GM19035 (cell line): ENCODE data around the gene AKR7A2.
"Not testable (repeated sequence)": the region's sequence is repeated elsewhere in the genome, so short reads cannot be mapped to it uniquely, and the experiment has no call there.

ENCODE experiments used
- ATAC-seq: cut with Tn5 transposase; IDR thresholded peaks from one replicate; pipeline ENCODE4 v1.9.1; 2021; ENCODE audit not compliant: unreplicated experiment

AKR7A2 gene

GRCh38 chr1:19268445-19268844 lies 43.5 kb downstream of the AKR7A2 start:
- no peak for ATAC-seq

- ATAC-seq, result no peak
These were observed 49.2 kb downstream of the AKR7A2 start for GRCh38 chr1:19262744-19263143.

GRCh38 chr1:19262047-19262446 lies 49.9 kb downstream of the AKR7A2 start:
- ATAC-seq, result no peak

GRCh38 chr1:19260211-19261138 lies 51.5 kb downstream of the AKR7A2 start:
- no peak for ATAC-seq

GRCh38 chr1:19258353-19258752 lies 53.6 kb downstream of the AKR7A2 start:
- no peak for ATAC-seq

- ATAC-seq, result no peak
These were observed 54.6 kb downstream of the AKR7A2 start for GRCh38 chr1:19257178-19257914.

- ATAC-seq, result not testable (repeated sequence)
These were observed 55.6 kb downstream of the AKR7A2 start for GRCh38 chr1:19256301-19256700.

- no peak for ATAC-seq
These were observed 56.7 kb downstream of the AKR7A2 start for GRCh38 chr1:19255288-19255687.

GRCh38 chr1:19254416-19254815 lies 57.5 kb downstream of the AKR7A2 start:
- no peak for ATAC-seq
